ENCODE data around the gene NEIL3. TPM values are rescaled to one million over a fixed set of nuclear protein-coding genes. Genes with fewer than 3 reads are reported as not detected.

Gene NEIL3
- total and polyA plus RNA-seq, 2 experiments from 2014 or later = 2.4 to 3.7 TPM

DNA sequence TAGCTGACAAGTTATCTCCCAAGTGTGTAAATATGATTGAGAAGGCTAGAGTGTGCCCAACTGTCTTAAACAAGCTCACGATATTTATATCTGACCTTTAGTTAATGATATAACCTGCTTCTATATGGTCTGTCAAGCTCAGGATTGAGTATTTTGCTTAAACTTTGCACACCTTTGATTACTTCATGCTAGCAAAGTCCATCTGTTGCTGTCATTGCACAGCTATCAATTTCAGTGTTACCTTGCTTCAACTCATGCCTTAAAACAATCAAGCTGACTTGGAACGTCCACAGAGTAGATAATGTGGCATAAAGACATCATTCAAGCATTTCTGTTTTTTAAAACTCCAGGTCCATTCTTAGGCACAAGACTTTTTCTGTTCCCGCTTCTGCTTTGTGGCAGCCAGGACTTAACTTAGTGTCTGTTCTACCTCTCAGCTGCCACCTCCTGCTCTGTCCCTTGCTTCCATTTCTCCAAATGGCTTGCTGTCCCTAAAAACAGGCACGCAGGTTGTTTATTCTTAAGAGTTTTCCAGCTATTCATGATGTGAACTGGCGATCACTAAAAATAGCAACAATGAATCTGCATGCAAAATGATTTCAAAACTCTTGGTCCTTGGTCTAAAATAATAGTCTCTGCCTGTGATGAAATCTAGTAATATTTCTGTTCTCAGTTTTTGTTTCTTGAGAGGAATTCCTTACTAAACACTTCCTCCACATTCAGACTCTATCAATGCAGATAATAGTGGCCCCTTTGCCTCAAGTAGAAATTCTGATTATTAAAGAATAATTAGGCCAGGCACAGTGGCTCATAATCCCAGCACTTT is 16.3 kb upstream of the NEIL3 start:
- Histone ChIP-seq H3K27me3 (replicated peaks; ENCODE audit: insufficient read depth) (no peaks in the 10 kb centered on the region), H3K79me2 (ENCODE audit: insufficient read depth) (no peaks in the 10 kb centered on the region), H3K9me3 (ENCODE audit: low read depth) (no peaks in the 10 kb centered on the region), H4K20me1 (ENCODE audit: insufficient read depth) (no peaks in the 10 kb centered on the region), H3F3A (ENCODE audit: insufficient read depth) (no peaks in the 10 kb centered on the region), H3K36me3 (ENCODE audit: low read depth) (no peaks in the 10 kb centered on the region), H2AFZ (no peak overlapping the region; the same call in 1 of the 2 replicates), H3K4me3 (no peak overlapping the region), H3K9ac (no peak overlapping the region), H3K4me1 (ENCODE audit: insufficient read depth) (0 out of 2 replicates have a peak, but pooled peaks cover 8% of the 10 kb centered on the region), H3K4me2 (ENCODE audit: unreplicated experiment) (no peak overlapping the region), H3K9me2 (ENCODE audit: insufficient read depth) (no peaks in the 10 kb centered on the region), H3K27ac (no peak overlapping the region)
- TF ChIP-seq EZH2 (IDR thresholded peaks at IDR 0.05; ENCODE audit: insufficient read depth, poor library complexity, severe bottlenecking) (no peak), EZH2phosphoT487 (IDR thresholded peaks at IDR 0.05; ENCODE audit: insufficient read depth, low read depth) (no peak)
- 68 to 71% methylated on average over 5 of the region's 5 CpGs for WGBS, 2 experiments (ENCODE audit: low coverage in 1 of 2, low lambda C conversion rate in 2 of 2, missing lambda C conversion rate in 2 of 2)
- DNase-seq = peak; percentile 24
- in situ Hi-C loops (cut with MboI) = no loop called here

DNA sequence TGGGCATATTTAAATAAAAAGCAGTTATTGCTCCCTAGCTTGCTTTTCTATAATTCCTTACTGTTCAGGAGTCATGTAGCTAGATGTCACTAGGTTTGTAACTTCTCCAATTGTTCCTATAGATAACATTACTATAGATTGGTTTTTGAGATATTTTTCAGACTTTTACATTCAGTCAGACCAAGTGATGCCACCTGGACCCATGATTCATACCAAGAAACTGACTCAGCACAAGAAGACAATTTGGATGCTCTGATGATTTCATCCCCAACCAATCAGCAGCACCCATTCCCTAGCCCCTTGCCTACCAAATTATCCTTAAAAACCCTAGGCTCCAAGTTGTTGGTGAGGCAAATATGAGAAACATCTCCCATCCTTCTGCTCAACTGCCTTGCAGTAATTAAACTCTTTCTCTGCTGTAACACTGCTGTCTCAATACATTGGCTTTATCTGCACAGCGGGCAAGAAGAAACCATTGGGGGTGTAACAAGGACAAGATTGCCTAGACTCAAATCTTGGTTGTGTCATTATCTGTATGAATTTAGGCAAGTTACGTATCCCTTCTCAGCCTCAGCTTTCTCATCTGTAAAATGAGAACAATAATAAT is 11.8 kb upstream of the NEIL3 start:
- no peaks in the 10 kb centered on the region for H3K79me2 ChIP-seq (ENCODE audit: insufficient read depth)
- no peak overlapping the region for H3K27ac ChIP-seq
- no peaks in the 10 kb centered on the region for H3K9me2 ChIP-seq (ENCODE audit: insufficient read depth)
- 0 out of 2 replicates have a peak, but pooled peaks cover 3% of the 10 kb centered on the region for H3F3A ChIP-seq (ENCODE audit: insufficient read depth)
- no peak overlapping the region for H3K4me3 ChIP-seq
- H3K9me3 ChIP-seq (ENCODE audit: low read depth) = no peaks in the 10 kb centered on the region
- WGBS, 2 experiments (ENCODE audit: low coverage in 1 of 2, low lambda C conversion rate in 2 of 2, missing lambda C conversion rate in 2 of 2) = 88 to 91% methylated on average over 2 of the region's 2 CpGs
- DNase-seq = no peak
- H3K4me1 ChIP-seq (ENCODE audit: insufficient read depth) = 0 out of 2 replicates have a peak, but pooled peaks cover 8% of the 10 kb centered on the region
- no peaks in the 10 kb centered on the region for H4K20me1 ChIP-seq (ENCODE audit: insufficient read depth)
- no peak overlapping the region for H3K9ac ChIP-seq
- no peak overlapping the region for H3K4me2 ChIP-seq (ENCODE audit: unreplicated experiment)
- H2AFZ ChIP-seq = no peak overlapping the region
- H3K36me3 ChIP-seq (ENCODE audit: low read depth) = no peaks in the 10 kb centered on the region
- H3K27me3 ChIP-seq (replicated peaks; ENCODE audit: insufficient read depth) = no peaks in the 10 kb centered on the region
- in situ Hi-C loops (cut with MboI) = no loop called here
- TF ChIP-seq EZH2phosphoT487 (IDR thresholded peaks at IDR 0.05; ENCODE audit: insufficient read depth, low read depth) (no peak), EZH2 (IDR thresholded peaks at IDR 0.05; ENCODE audit: insufficient read depth, poor library complexity, severe bottlenecking) (no peak)

DNA sequence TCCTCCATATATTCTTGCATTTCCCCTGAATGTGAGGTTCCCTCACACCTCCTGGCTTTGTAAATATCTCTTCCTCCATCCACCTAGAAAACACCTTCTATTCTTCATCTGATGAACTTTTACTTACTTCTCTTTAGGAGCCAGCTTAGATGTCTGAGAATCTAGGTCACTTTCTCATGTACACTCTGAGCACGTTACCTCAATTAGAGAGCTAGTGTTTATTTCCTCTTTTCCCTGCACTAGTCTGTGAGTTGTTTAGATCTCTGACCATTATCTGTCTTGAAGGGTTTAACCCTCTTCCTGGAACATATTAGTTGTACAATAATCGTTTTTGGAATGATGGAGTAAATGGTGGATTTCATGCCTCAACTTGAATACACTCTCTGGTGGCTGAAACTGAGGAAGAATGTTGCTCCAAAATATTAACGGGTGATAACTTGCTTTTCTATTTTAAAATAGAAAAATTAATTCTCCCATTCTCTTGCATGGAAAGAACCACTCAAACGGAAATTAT is 8.5 kb upstream of the NEIL3 start:
- H3K79me2 ChIP-seq (ENCODE audit: insufficient read depth) = no peaks in the 10 kb centered on the region
- no peak overlapping the region for H3K4me2 ChIP-seq (ENCODE audit: unreplicated experiment)
- H3K27ac ChIP-seq = no peak overlapping the region
- TF ChIP-seq EZH2phosphoT487 (IDR thresholded peaks at IDR 0.05; ENCODE audit: insufficient read depth, low read depth) = no peak
- TF ChIP-seq EZH2 (IDR thresholded peaks at IDR 0.05; ENCODE audit: insufficient read depth, poor library complexity, severe bottlenecking) = no peak
- H3K9me3 ChIP-seq (ENCODE audit: low read depth) = no peaks in the 10 kb centered on the region
- no peaks in the 10 kb centered on the region for H3K36me3 ChIP-seq (ENCODE audit: low read depth)
- H3K27me3 ChIP-seq (replicated peaks; ENCODE audit: insufficient read depth) = no peaks in the 10 kb centered on the region
- H3F3A ChIP-seq (ENCODE audit: insufficient read depth) = 0 out of 2 replicates have a peak, but pooled peaks cover 3% of the 10 kb centered on the region
- no peak overlapping the region for H3K9ac ChIP-seq
- no peaks in the 10 kb centered on the region for H4K20me1 ChIP-seq (ENCODE audit: insufficient read depth)
- DNase-seq = no peak
- H2AFZ ChIP-seq = no peak overlapping the region
- in situ Hi-C loops (cut with MboI) = no loop called here
- H3K4me1 ChIP-seq (ENCODE audit: insufficient read depth) = no peaks in the 10 kb centered on the region
- H3K9me2 ChIP-seq (ENCODE audit: insufficient read depth) = no peaks in the 10 kb centered on the region
- WGBS, 2 experiments (ENCODE audit: low coverage in 1 of 2, low lambda C conversion rate in 2 of 2, missing lambda C conversion rate in 2 of 2) = 61 to 67% methylated on average over 4 of the region's 4 CpGs
- H3K4me3 ChIP-seq = no peak overlapping the region

DNA sequence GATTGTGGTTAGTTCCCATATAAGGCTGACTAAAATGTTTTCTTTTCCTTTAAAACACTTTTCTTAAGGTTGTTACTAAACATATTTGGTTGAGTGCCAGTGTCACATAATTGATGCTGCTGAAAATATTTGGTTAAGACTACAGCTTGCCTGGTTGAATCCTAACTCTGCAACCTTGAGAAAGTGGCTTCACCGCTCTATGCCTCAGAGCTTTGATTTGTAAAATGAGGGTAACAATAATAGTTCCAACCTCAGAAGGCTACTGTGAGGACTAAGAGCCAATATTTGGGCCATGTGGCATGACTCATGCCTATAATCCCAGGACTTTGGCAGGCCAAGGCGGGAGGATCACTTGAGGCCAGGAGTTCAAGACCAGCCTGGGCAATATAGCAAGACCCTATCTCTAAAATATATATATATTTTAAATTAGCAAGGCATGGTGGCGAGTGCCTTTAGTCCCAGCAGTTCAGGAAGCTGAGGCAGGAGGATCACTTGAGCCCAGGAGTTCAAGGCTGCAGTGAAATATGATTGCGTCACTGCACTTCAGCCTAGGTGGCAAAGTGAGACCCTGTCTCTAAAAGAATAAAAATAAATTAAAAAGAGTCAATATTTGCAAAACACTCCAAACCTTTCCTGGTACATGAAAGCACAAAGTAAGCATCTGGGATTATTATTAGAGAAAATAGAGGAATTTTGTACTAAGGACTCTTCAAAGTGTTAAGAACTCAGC is 7.1 kb upstream of the NEIL3 start:
- no peak overlapping the region for H2AFZ ChIP-seq
- H3K9ac ChIP-seq = no peak overlapping the region
- H3K36me3 ChIP-seq (ENCODE audit: low read depth) = no peaks in the 10 kb centered on the region
- no peaks in the 10 kb centered on the region for H3K79me2 ChIP-seq (ENCODE audit: insufficient read depth)
- H3K4me2 ChIP-seq (ENCODE audit: unreplicated experiment) = no peak overlapping the region
- H3K4me3 ChIP-seq = no peak overlapping the region
- no peak overlapping the region for H3K27ac ChIP-seq
- 0 out of 2 replicates have a peak, but pooled peaks cover 3% of the 10 kb centered on the region for H3F3A ChIP-seq (ENCODE audit: insufficient read depth)
- H4K20me1 ChIP-seq (ENCODE audit: insufficient read depth) = no peaks in the 10 kb centered on the region
- H3K4me1 ChIP-seq (ENCODE audit: insufficient read depth) = no peaks in the 10 kb centered on the region
- in situ Hi-C loops (cut with MboI) = no loop called here
- no peaks in the 10 kb centered on the region for H3K27me3 ChIP-seq (replicated peaks; ENCODE audit: insufficient read depth)
- peak; percentile 39 for DNase-seq
- H3K9me3 ChIP-seq (ENCODE audit: low read depth) = no peaks in the 10 kb centered on the region
- H3K9me2 ChIP-seq (ENCODE audit: insufficient read depth) = no peaks in the 10 kb centered on the region
- 77 to 85% methylated on average over 4 of the region's 4 CpGs for WGBS, 2 experiments (ENCODE audit: low coverage in 1 of 2, low lambda C conversion rate in 2 of 2, missing lambda C conversion rate in 2 of 2)
- TF ChIP-seq EZH2phosphoT487 (IDR thresholded peaks at IDR 0.05; ENCODE audit: insufficient read depth, low read depth) = no peak

Data from GM23248 (cell line).